H1 (cell line): ENCODE measurements around the gene ARHGDIB. TPM values are rescaled to one million over a fixed set of nuclear protein-coding genes. Genes with fewer than 3 reads are reported as not detected.

Experiments
- ATF2 ChIP-seq: IDR thresholded peaks from 2 replicates; pipeline ENCODE4 v1.6.1; 2012; ENCODE audit warnings: low read length, inconsistent platforms
- polyA plus RNA-seq, 7 experiments: library from polyadenylated mRNA; depleted of rRNA in 3 of 7; stranded (reverse) in 5 of 7; unstranded in 2 of 7; fragments of >200 nt in 5 of 7; fragments of 200-250 nt in 2 of 7; gene quantifications; 1 replicate in 5 of 7; 2 replicates in 1 of 7; 4 replicates in 1 of 7; pipeline versions ENCODE4 v1.2.1 to v1.2.3, GENCODE V29; 2011 to 2013; ENCODE audit warnings: missing spikeins in 2 of 7, mixed read lengths in 2 of 7
- total RNA-seq: library from RNA; stranded (reverse); fragmentation: NEBNext Ultra II Directional; extraction: Animal tissue kit (Norgen Biotek cat#: 25700); gene quantifications from 2 replicates; pipeline ENCODE4 v1.2.1, GENCODE V29; 2021
- TF ChIP-seq, protein P1 (sequence below): IDR thresholded peaks from 2 replicates; pipeline ENCODE4 v1.6.1; 2011; ENCODE audit warnings: low read length, improper control_type of control experiment

Gene ARHGDIB
- total and polyA plus RNA-seq, 2 of the 8 experiments (the other 6 are each of a cell fraction or from before 2014, with no cell fraction given), result 0.82 to 1.3 TPM

DNA sequence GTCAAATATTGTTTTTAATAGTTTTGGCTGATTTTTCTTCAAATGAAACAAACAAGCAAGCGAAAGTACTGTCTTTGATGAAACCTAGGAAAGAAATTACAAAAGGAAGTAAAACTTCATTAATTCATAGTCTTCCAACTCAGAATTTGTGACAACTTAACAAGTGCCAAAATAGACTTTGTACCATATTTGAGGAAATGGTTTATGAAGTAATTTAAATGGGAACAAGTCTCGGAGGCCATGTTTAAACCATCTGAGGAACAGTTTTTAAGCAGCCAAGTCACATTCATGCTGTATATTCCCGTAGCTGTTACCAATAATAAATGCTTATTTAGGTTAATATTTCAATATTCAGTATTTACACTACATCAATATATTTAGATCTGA, 745 bp upstream of the ARHGDIB start (continued):
- TF ChIP-seq ATF2, result no peak
- TF ChIP-seq, protein P1, sequence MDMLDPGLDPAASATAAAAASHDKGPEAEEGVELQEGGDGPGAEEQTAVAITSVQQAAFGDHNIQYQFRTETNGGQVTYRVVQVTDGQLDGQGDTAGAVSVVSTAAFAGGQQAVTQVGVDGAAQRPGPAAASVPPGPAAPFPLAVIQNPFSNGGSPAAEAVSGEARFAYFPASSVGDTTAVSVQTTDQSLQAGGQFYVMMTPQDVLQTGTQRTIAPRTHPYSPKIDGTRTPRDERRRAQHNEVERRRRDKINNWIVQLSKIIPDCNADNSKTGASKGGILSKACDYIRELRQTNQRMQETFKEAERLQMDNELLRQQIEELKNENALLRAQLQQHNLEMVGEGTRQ, result no peak
- TF ChIP-seq, all 59 proteins: peak for 0
